ENCODE results near the gene TBC1D23.

- TF ChIP-seq CTCF (conservative IDR thresholded peaks at IDR 0.05) (no peak), ZFX (IDR thresholded peaks at IDR 0.05) (no peak)
Observed at GRCh38 chr3:100221159-100221558, 39.6 kb upstream of the TBC1D23 start.

All from C4-2B (cell line).